IMR-90 (cell line): ENCODE measurements around the gene GOLGA8G. TPM values are rescaled to one million over a fixed set of nuclear protein-coding genes. Genes with fewer than 3 reads are reported as not detected.
"Not testable (repeated sequence)": the region's sequence is repeated elsewhere in the genome, so short reads cannot be mapped to it uniquely, and the experiment has no call there.

Experiments used
- ATAC-seq: fragments of 200-7000 bp; cut with Tn5 transposase; 2 replicates; pipeline ENCODE4 v1.9.1; 2020; ENCODE audit warnings: low read depth, mild to moderate bottlenecking, moderate library complexity
- Bru-seq: library from RNA; stranded (reverse); fragments of 400-500 nt; gene quantifications from one replicate; lab custom pipeline; 2021; lab: Mats Ljungman, UMichigan
- BruChase-seq, 2 experiments: library from RNA; stranded (reverse); fragments of 400-500 nt; gene quantifications; one replicate each; lab custom pipeline; 2021; lab: Mats Ljungman, UMichigan
- BruUV-seq: library from RNA; stranded (reverse); fragments of 400-500 nt; replicated peaks from 2 replicates; lab custom pipeline; 2021; lab: Mats Ljungman, UMichigan
- CTCF ChIA-PET: fragments of 300-600 bp; formaldehyde crosslinking; extraction: SDS; loops from one replicate; lab custom pipeline; 2021; ENCODE audit warnings: antibody characterized with exemption; lab: Yijun Ruan, JAX
- POLR2A ChIA-PET: fragments of 300-600 bp; sonication (Branson Sonifier 250); formaldehyde crosslinking; loops from one replicate; lab custom pipeline; 2022; ENCODE audit warnings: antibody characterized with exemption; ENCODE audit not compliant: unreplicated experiment; lab: Charles Lee
- DNase-seq: peaks from one replicate; pipeline ENCODE4 v3.0.0; 2013
- H2AFZ ChIP-seq: replicated peaks from 2 replicates; pipeline ENCODE3; 2013; ENCODE audit warnings: low read length, mild to moderate bottlenecking; ENCODE audit not compliant: poor library complexity
- H2AK5ac ChIP-seq: 2 replicates; pipeline ENCODE4 v1.6.1; 2013; ENCODE audit warnings: low read depth, low read length, inconsistent platforms
- H2AK9ac ChIP-seq: replicated peaks from 2 replicates; pipeline ENCODE3; 2013; ENCODE audit warnings: mild to moderate bottlenecking, low read depth, low read length, moderate library complexity; ENCODE audit not compliant: poor library complexity
- H2BK120ac ChIP-seq: 2 replicates; pipeline ENCODE4 v1.6.1; 2013; ENCODE audit warnings: low read depth, low read length, inconsistent platforms
- H2BK15ac ChIP-seq: 3 replicates; pipeline ENCODE4 v1.6.1; 2013; ENCODE audit warnings: low read depth, low read length, inconsistent platforms
- H2BK20ac ChIP-seq: 2 replicates; pipeline ENCODE4 v1.6.1; 2013; ENCODE audit warnings: low read depth, mild to moderate bottlenecking, inconsistent platforms, low read length, moderate library complexity
- H2BK5ac ChIP-seq: 2 replicates; pipeline ENCODE4 v1.6.1; 2013; ENCODE audit warnings: mild to moderate bottlenecking, low read depth, low read length, inconsistent platforms; ENCODE audit not compliant: poor library complexity, severe bottlenecking
- H3K14ac ChIP-seq: replicated peaks from 2 replicates; pipeline ENCODE4 v1.6.1; 2013; ENCODE audit warnings: low read depth, low read length, inconsistent platforms
- H3K18ac ChIP-seq: 2 replicates; pipeline ENCODE4 v1.6.1; 2013; ENCODE audit warnings: low read depth, low read length, control low read depth
- H3K23ac ChIP-seq: 2 replicates; pipeline ENCODE4 v1.6.1; 2013; ENCODE audit warnings: low read depth, low read length, inconsistent platforms
- H3K27ac ChIP-seq: 2 replicates; pipeline ENCODE4 v1.5.1; 2013; ENCODE audit warnings: mild to moderate bottlenecking, control low read depth, low read length; ENCODE audit not compliant: insufficient read depth
- H3K27me3 ChIP-seq: 2 replicates; pipeline ENCODE4 v1.6.1; 2013; ENCODE audit warnings: low read length; ENCODE audit not compliant: control insufficient read depth, insufficient read depth
- H3K36me3 ChIP-seq: 2 replicates; pipeline ENCODE4 v1.6.1; 2013; ENCODE audit warnings: low read length, mixed read lengths; ENCODE audit not compliant: control insufficient read depth, insufficient read depth
- H3K4ac ChIP-seq: 2 replicates; pipeline ENCODE4 v1.6.1; 2013; ENCODE audit warnings: low read depth, low read length, inconsistent platforms
- H3K4me1 ChIP-seq: 2 replicates; pipeline ENCODE4 v1.6.1; 2013; ENCODE audit warnings: low read length, mixed read lengths; ENCODE audit not compliant: control insufficient read depth, insufficient read depth
- H3K4me2 ChIP-seq: 2 replicates; pipeline ENCODE4 v1.6.1; 2013; ENCODE audit warnings: low read depth, mild to moderate bottlenecking, control low read depth, low read length, moderate library complexity
- H3K4me3 ChIP-seq: 2 replicates; pipeline ENCODE4 v1.5.1; 2013; ENCODE audit warnings: low read depth, mild to moderate bottlenecking, control low read depth, low read length, moderate library complexity; ENCODE audit not compliant: insufficient read depth
- H3K56ac ChIP-seq: 2 replicates; pipeline ENCODE4 v1.6.1; 2013; ENCODE audit warnings: low read length, inconsistent platforms; ENCODE audit not compliant: insufficient read depth; ENCODE audit errors: extremely low read depth
- H3K79me1 ChIP-seq, 2 experiments: 2 replicates each; pipeline ENCODE4 v1.6.1; 2013; ENCODE audit warnings: low read length in 2 of 2, inconsistent platforms in 1 of 2, low read depth in 1 of 2
- H3K9ac ChIP-seq: 2 replicates; pipeline ENCODE4 v1.6.1; 2013; ENCODE audit warnings: low read depth, low read length, control low read depth
- H3K9me1 ChIP-seq: 2 replicates; pipeline ENCODE4 v1.6.1; 2013; ENCODE audit warnings: low read length, inconsistent platforms; ENCODE audit not compliant: insufficient read depth
- H3K9me3 ChIP-seq: 2 replicates; pipeline ENCODE4 v1.6.1; 2013; ENCODE audit warnings: low read length; ENCODE audit not compliant: control insufficient read depth, insufficient read depth
- H4K20me1 ChIP-seq: 2 replicates; pipeline ENCODE4 v1.6.1; 2013; ENCODE audit warnings: low read length, inconsistent platforms; ENCODE audit not compliant: insufficient read depth
- H4K5ac ChIP-seq: 2 replicates; pipeline ENCODE4 v1.6.1; 2013; ENCODE audit warnings: mild to moderate bottlenecking, low read depth, low read length, control low read depth
- H4K8ac ChIP-seq, 2 experiments: 2 replicates each; pipeline ENCODE4 v1.6.1; 2013; ENCODE audit warnings: low read depth in 2 of 2, low read length in 2 of 2, control low read depth in 1 of 2, inconsistent platforms in 1 of 2
- H4K91ac ChIP-seq: 2 replicates; pipeline ENCODE4 v1.6.1; 2013; ENCODE audit warnings: low read depth, low read length, inconsistent platforms; ENCODE audit not compliant: insufficient read depth
- WGBS, 2 experiments: methylation state at CpG; one replicate each; pipeline versions ENCODE4 v1.1.5 to v1.1.7; 2013; ENCODE audit warnings: missing lambda C conversion rate in 2 of 2; ENCODE audit not compliant: insufficient read length in 1 of 2; ENCODE audit errors: extremely low coverage in 2 of 2; 5-methylcytosine and 5-hydroxymethylcytosine counted together
- dilution Hi-C: fragments of 300-500 bp; cut with HindIII; formaldehyde crosslinking; loops from one replicate; pipeline ENCODE4 v1.14.3; 2018; ENCODE audit warnings: low sequenced_read_pairs; ENCODE audit not compliant: unreplicated experiment
- in situ Hi-C: fragments of 300-500 bp; cut with MboI; formaldehyde crosslinking; loops from 3 replicates; pipeline ENCODE4 v1.14.3; 2019; ENCODE audit warnings: low sequenced_read_pairs, inconsistent platforms, mixed read lengths
- intact Hi-C: fragments of 100-400 bp; cut with micrococcal nuclease; formaldehyde crosslinking; loops from 2 replicates; pipeline ENCODE4 v1.10.0; 2022
- long read RNA-seq: library from polyadenylated mRNA; unstranded; transcript quantifications from one replicate; pipeline ENCODE4 v2.0.0, GENCODE V29; 2021; ENCODE audit not compliant: unreplicated experiment
- polyA plus RNA-seq, 3 experiments: library from polyadenylated mRNA; depleted of rRNA; stranded (reverse); fragments of >200 nt; gene quantifications; 2 replicates each; pipeline ENCODE4 v1.2.3, GENCODE V29; 2012; ENCODE audit warnings: low replicate concordance in 1 of 3
- total RNA-seq: library from RNA; depleted of rRNA; stranded (reverse); fragments of >200 nt; gene quantifications from 2 replicates; pipeline ENCODE4 v1.2.3, GENCODE V29; 2012; rRNA removed

The GOLGA8G gene
- total RNA-seq (not detected in 2 replicates), polyA plus RNA-seq (2012; rRNA removed) (not detected in 2 replicates), Bru-seq, nascent RNA (not detected), BruChase-seq, experiment 1, labeled RNA remaining after a 6-hour chase (not detected), BruChase-seq, experiment 2, labeled RNA remaining after a 2-hour chase (not detected)
- polyA plus RNA-seq (2012; cell fraction: cytosol; rRNA removed) = not detected in 2 replicates
- not detected in 2 replicates for polyA plus RNA-seq (2012; cell fraction: nucleus; rRNA removed; ENCODE audit: low replicate concordance)
- long read RNA-seq = 0 reads

GRCh38 chr15:28532954-28533353 lies at the start of gene GOLGA8G:
Gene GOLGA8G (minus strand): TSS chr15:28532971. CDS start chr15:28532909, 62 bp downstream.
- ATAC-seq, dilution Hi-C loops, H4K20me1 ChIP-seq, H2BK120ac ChIP-seq, in situ Hi-C loops, H3K9me1 ChIP-seq, H2BK20ac ChIP-seq, H3K18ac ChIP-seq, H3K36me3 ChIP-seq, H3K79me1 ChIP-seq, H3K27ac ChIP-seq, DNase-seq, H3K4ac ChIP-seq, H3K23ac ChIP-seq, H3K27me3 ChIP-seq, H2AK9ac ChIP-seq, H3K14ac ChIP-seq, H3K56ac ChIP-seq, H2AK5ac ChIP-seq, POLR2A ChIA-PET, H3K9ac ChIP-seq, intact Hi-C loops, H3K4me2 ChIP-seq, H3K4me3 ChIP-seq, H4K5ac ChIP-seq, H2AFZ ChIP-seq, H3K4me1 ChIP-seq, BruUV-seq, H2BK15ac ChIP-seq, H3K9me3 ChIP-seq, H4K8ac ChIP-seq, H4K91ac ChIP-seq, CTCF ChIA-PET, H2BK5ac ChIP-seq: not testable (repeated sequence)
- no CpG with 5 or more reads among the region's 6 CpGs for WGBS, 2 experiments

GRCh38 chr15:28573351-28573750 lies 40.6 kb upstream of the GOLGA8G start:
- not testable (repeated sequence) for H3K36me3 ChIP-seq

More at GRCh38 chr15:28573351-28573750, 40.6 kb upstream of the GOLGA8G start:
- H3K14ac ChIP-seq, H3K18ac ChIP-seq, POLR2A ChIA-PET, dilution Hi-C loops, H2BK5ac ChIP-seq, H3K79me1 ChIP-seq, H4K5ac ChIP-seq, intact Hi-C loops, H2BK120ac ChIP-seq, H3K56ac ChIP-seq, H3K9me1 ChIP-seq, H3K4me2 ChIP-seq, H2AK5ac ChIP-seq, H3K9me3 ChIP-seq, H3K9ac ChIP-seq, H2BK20ac ChIP-seq, H3K27me3 ChIP-seq, in situ Hi-C loops, H4K20me1 ChIP-seq, H2AFZ ChIP-seq, DNase-seq, H4K91ac ChIP-seq, H3K27ac ChIP-seq, H3K4me3 ChIP-seq, H2AK9ac ChIP-seq, BruUV-seq, H4K8ac ChIP-seq, H3K23ac ChIP-seq, ATAC-seq, H2BK15ac ChIP-seq, CTCF ChIA-PET, H3K4me1 ChIP-seq, H3K4ac ChIP-seq: not testable (repeated sequence)
- no CpG with 5 or more reads among the region's 13 CpGs for WGBS, 2 experiments
